ENCODE measurements around the gene BBOF1.

GRCh38 chr14:74022346-74022745 is 3.2 kb downstream of the BBOF1 start:
- TF ChIP-seq CTCF (IDR thresholded peaks at IDR 0.05; ENCODE audit: insufficient read depth, low read length, poor library complexity, severe bottlenecking) (no peak), EZH2phosphoT487 (conservative IDR thresholded peaks at IDR 0.05; ENCODE audit: low read length) (no peak)
